RCC 7860 (cell line): ENCODE data around the gene C8A.

Source experiments
- DNase-seq: peaks from one replicate; pipeline ENCODE4 v3.0.0-alpha.2; 2015; ENCODE audit warnings: low spot score
- FAIRE-seq: peaks from 2 replicates; lab custom pipeline; 2012; peaks lifted over from hg19 to GRCh38; lab: Jason Lieb, UNC

Gene C8A

DNA sequence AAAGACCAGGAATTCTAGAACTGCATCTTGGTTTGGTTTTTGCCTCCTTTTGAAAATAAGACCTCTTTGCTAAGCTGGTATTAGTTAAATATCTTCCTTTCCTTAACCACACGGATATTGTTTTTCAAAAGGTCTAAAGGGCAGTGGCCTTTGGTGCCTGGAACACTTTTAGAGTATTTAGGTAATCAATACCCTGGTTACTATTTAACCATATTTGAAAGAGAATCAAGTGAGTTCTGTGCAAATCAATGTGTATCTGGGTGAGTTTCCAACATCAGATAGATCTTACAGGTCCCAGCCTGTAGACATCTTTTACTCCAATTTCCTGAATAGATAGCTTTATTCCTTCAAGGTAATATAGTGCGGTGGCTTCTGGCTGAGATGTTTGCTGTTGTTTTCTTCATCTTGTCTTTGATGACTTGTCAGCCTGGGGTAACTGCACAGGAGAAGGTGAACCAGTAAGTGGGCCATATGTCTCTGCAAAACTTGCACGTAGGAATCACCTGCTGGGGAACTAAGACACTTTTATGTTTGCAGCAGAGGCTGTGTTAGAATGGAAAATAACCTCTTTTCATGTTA lies at the start of gene C8A:
TSS of gene C8A (plus strand) at position 277 of the 579 bp plus-strand sequence. CDS start at position 382, 105 bp downstream.
- DNase-seq (no peak), FAIRE-seq (no peak)

DNA sequence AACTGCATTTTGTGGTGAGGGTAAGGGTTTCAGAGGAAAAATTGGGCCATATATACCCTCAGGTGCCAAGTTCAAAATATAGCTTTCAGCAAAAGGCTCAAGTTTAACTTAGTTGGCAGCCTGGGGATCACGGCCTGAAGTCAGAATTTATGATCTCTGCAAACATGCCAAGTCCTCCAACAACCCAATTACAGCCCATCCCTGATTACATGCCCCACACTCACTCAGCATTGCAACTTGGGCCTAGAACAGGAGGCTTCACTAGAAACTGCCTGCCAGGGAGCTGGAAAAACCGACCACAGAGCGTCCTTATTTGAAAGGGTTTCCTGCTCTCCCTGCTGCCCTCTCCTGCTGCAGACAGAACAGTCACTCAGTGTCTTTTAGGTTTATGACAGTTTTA lies 47.8 kb upstream of the C8A start:
- no peak for FAIRE-seq
- DNase-seq: no peak

DNA sequence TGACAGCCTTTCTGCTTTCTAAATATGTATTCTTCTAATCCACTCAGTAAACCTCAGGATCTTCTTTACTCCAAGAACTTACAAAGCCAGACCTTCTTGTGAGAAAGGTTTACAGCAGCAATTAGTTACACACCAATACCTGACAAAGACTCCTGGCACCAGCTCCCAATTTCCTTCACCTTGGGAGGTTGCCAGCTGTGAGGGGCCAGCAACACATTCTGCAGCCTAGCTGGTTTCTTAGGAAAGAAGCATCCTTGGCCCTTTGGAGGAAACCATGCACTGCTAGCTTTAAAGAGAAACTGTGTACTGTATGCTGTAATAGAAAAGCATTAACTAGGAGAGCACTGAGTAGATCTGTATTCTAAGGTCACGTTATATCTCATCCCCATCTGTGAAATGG lies 46.2 kb upstream of the C8A start:
- FAIRE-seq: no peak
- no peak for DNase-seq

- DNase-seq (no peak), FAIRE-seq (no peak)
Observed at GRCh38 chr1:56811331-56811730, 43.3 kb upstream of the C8A start.

GRCh38 chr1:56814205-56814604 lies 40.4 kb upstream of the C8A start:
- no peak for FAIRE-seq

GRCh38 chr1:56816264-56816663 lies 38.3 kb upstream of the C8A start:
- DNase-seq: no peak
- no peak for FAIRE-seq

More at GRCh38 chr1:56814205-56814604, 40.4 kb upstream of the C8A start:
- no peak for DNase-seq

DNA sequence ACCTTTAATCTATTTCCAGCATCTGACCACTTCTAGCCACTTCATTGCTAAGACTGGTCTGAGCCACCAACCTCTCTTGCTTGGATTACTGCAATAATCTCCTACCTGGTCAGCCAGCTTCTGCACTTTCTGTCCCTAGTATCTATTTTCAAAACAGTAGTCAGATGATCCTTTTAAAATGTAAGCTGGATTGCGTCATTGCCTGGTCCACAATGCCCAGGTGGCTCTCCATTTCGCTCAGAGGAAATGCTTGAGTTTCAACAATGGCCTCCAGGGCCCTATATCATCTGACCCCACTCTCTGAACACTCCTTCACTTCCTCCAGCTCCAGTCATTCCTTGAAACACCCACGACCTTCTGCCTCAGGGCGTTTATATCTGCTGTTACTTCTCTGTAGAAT lies 37.7 kb upstream of the C8A start:
- no peak for FAIRE-seq
- DNase-seq: no peak

DNA sequence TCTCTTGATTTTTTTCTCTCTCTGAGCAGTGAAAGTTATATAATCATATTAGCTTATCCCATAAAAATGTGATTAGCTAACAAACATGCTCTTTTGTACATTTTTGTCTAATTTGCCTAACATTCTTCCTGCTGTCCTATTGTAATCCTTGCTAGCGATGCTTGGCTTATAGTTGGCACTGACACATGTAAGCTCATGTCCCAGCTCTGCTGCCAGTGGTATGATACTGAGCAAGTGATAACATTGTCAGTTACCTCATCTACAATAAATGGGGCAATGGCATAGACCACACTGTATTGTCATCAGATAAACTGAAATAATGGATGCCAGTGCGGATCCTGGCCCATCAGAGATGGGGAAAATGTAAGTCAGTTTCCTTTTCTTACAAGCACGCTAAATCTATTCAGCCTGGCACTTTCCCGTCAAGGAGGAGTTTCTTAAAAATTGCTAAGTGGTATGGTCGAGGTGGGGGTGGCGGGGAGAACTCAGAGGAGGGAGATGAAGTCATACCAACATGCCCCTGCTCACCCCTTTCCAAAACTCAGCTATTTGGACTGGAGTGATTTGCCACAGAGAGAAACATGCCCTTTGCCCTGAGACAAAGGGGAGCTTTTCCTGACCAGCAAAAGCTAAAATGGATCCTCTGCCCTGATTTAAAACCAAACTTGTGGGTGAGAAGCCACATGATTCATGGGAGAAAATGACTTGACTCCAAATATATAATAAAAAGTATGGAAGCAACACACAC lies 36.7 kb upstream of the C8A start:
- DNase-seq: no peak

DNA sequence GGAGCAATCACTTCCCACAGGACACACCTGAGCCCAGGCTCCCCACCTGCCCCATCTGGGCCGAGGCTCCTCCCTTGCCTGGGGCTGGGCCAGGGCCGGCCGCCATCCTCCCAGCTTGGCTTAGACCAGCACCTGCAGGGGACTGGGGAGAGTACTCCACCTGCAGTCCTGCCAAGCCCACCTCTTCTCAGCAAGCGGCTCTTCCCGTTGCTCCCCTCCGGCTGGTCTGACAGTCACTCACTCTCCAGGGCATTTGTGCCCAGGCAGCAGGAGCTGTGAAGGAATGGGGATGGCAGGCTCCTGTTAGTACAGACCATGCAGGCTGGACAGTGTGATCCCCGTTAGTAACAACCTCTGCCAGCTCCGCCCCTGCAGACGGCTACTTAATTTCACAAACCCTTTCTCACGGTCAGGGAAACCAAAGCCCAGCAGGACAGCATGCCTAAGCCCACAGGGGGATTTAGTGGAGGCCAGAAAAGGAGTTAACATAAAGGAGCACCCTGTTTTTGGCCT lies 35.2 kb upstream of the C8A start, which contains the start of gene FYB2:
TSS of gene FYB2 (minus strand) at position 18 of the 513 bp plus-strand sequence. CDS start 114 bp downstream, outside the sequence.
- DNase-seq (no peak), FAIRE-seq (no peak)

More for the DNA sequence above, 36.7 kb upstream of the C8A start:
- no peak for FAIRE-seq

DNA sequence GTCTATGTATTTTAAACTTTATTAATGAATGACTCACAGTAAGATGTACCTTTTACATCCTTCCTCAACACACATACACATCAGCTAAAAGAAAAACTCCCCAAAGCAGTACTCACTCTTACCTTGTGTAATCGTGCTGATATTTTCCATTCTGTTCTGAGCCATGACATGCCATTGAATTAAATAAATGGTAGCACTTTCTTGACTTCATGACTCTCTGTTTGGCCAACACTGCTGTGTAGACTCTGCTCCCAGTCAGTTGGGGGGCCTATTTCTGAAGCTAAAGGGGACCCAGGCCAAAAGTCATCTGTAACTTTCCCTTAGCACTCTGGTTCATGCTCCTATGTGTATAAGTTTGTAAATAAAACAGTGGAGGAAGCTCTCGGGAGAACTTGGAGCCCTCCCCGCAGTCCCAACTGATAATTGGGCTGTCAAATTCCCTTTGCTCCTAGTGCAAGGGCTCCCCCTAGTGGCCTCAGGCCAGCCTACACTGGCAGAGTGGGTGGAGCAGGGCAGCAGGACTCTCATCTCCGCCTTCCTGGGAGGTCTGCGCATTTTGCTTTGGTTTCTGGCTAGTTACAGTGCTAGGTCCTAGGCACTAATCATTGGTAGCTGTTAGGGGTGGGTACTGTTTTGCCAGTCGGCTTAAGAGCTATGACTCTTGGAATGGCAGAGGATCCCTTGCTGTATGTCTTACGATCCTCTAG lies 33.7 kb upstream of the C8A start:
- FAIRE-seq (no peak), DNase-seq (peak; percentile 22)

DNA sequence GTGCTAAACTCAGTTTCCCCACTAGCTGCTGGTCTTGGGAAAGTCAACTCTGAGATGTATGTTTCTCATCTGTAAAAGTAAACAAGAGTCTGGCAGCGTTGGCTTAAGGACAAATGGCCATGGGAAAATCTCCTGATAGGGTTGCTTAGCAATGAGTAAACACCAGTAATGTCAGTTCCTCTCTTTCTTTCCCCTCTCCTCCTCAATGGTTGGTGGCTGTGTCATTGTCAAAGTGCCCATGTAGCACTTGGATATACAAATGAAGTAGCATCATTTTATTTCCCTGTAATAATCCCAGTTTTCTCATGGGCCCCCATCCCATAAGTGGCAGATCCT lies 33.2 kb upstream of the C8A start:
- DNase-seq (no peak), FAIRE-seq (no peak)

GRCh38 chr1:56824271-56824670 lies 30.3 kb upstream of the C8A start:
- DNase-seq (no peak), FAIRE-seq (no peak)

GRCh38 chr1:56824938-56825337 lies 29.7 kb upstream of the C8A start:
- FAIRE-seq: no peak
- DNase-seq: no peak

DNA sequence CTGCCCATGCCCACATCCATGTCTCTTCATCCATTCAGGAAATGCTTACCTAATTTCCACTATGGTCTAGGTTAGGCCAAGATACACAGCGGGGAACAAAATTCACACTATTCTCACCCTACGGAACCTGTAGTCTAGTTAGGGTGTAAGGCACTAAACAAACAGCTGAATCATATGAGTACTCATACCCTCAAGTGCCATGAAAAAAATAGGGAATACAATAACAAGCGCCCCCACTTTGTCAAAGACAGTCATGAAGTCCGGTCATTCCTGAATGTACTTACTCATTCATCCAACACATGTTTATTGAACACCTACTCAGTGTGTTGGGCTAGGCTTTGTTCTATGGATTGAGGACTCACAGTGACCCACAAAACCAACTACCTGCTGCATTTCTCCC lies 29.2 kb upstream of the C8A start:
- FAIRE-seq (no peak), DNase-seq (no peak)

- no peak for FAIRE-seq
- no peak for DNase-seq
Observed at GRCh38 chr1:56827711-56828110, 26.9 kb upstream of the C8A start.

GRCh38 chr1:56830052-56830451 lies 24.5 kb upstream of the C8A start:
- DNase-seq: no peak

GRCh38 chr1:56831871-56832693 lies 22.5 kb upstream of the C8A start:
- FAIRE-seq (peak; percentile 62), DNase-seq (peak; percentile 44)

More at GRCh38 chr1:56830052-56830451, 24.5 kb upstream of the C8A start:
- FAIRE-seq: no peak

- no peak for FAIRE-seq
- no peak for DNase-seq
Observed at GRCh38 chr1:56833088-56833487, 21.5 kb upstream of the C8A start.

DNA sequence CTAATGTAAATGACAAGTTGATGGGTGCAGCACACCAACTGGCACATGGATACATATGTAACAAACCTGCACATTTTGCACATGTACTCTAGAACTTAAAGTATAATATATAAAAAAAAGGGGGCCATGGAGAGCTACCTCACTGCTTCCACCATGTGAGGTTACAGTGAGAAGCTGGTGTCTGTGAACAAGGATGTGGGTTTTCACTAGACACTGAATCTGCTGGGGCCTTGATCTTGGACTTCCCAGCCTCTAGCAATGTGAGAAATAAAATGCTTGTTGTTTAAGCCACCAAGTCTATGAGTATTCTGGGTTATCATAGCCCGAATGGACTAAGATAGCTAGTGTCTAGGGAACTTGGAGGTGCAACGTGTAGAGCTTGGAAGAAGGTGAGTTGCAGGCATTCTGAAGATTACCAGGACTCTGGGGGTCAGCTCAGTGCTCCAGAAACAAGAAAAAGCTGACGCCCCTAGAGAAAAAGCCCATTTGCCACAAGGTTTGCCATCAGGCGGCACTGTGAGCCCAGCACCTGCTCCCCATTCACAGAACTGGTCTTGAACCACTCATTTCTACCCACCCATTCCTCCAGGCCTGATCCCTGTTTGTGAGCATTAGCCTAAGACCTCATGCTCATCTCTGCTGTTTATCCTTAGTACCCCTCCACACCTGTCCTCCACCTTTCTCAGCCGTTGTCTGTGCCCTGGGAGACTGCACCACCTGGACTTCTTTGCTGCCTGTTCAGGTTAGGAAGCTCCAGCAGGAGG lies 20.3 kb upstream of the C8A start:
- FAIRE-seq (no peak), DNase-seq (no peak)

DNA sequence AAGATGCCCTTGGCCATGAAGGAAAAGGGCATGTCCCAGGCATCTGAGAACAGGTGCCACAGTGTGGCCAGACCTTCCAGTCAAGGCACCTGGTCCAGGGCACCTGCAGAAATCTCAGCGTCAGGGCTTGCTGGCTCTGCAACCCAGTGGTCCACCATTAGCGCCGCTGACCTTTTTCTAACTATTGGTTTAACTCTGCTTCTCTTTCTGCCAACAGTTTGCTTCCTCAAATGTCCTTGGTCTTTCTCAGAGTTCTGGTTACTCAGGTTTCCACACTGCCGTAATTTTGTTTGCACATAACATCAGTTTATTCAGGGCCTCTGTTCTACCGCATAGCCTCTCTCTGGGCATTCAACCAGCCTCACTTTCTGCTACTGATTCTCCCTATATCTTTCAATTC lies 18.9 kb upstream of the C8A start:
- no peak for DNase-seq
- no peak for FAIRE-seq
